ENCODE results near the gene C3orf38. TPM values are rescaled to one million over a fixed set of nuclear protein-coding genes. Genes with fewer than 3 reads are reported as not detected.

C3orf38 gene
- total RNA-seq, 1 experiment from 2014 or later: 24.1 TPM

- no peaks in the 10 kb centered on the region for H3K27me3 Mint-ChIP-seq (ENCODE audit: low read depth)
- ChIA-PET POLR2A (interaction anchor here (1.5 kb wide), 1 partner anchor 90 kb away, joined by 10 read pairs; the partner anchor contains the start of genes CGGBP1 and ZNF654), CTCF (interaction anchor here (1.0 kb wide), 1 partner anchor 35 kb away, joined by 3 read pairs; no protein-coding TSS in a partner anchor)
- H3K9me3 Mint-ChIP-seq: no peaks in the 10 kb centered on the region
- TF ChIP-seq ZNF532 (CRISPR knock-in tag; IDR thresholded peaks at IDR 0.05; ENCODE audit: borderline replicate concordance): no peak
- no peak for TF ChIP-seq ZBTB43 (CRISPR knock-in tag; IDR thresholded peaks at IDR 0.05)
- no peak for TF ChIP-seq MYBL2 (CRISPR knock-in tag; IDR thresholded peaks at IDR 0.05)
- no peak for TF ChIP-seq STAT6 (CRISPR knock-in tag; conservative IDR thresholded peaks at IDR 0.05; ENCODE audit: low read depth)
- no peak for TF ChIP-seq FOXJ3 (CRISPR knock-in tag; IDR thresholded peaks at IDR 0.05; ENCODE audit: borderline replicate concordance)
- TF ChIP-seq SOX15 (CRISPR knock-in tag; IDR thresholded peaks at IDR 0.05): no peak
- TF ChIP-seq IRF2 (CRISPR knock-in tag; IDR thresholded peaks at IDR 0.05; ENCODE audit: borderline replicate concordance, low read depth): no peak
- no peak for TF ChIP-seq TEAD1 (CRISPR knock-in tag; IDR thresholded peaks at IDR 0.05)
- no peak for TF ChIP-seq MXD4 (CRISPR knock-in tag; IDR thresholded peaks at IDR 0.05; ENCODE audit: borderline replicate concordance)
- no peak for TF ChIP-seq ZNF138 (CRISPR knock-in tag; conservative IDR thresholded peaks at IDR 0.05)
- TF ChIP-seq CREB1 (CRISPR knock-in tag; IDR thresholded peaks at IDR 0.05): no peak
- peak overlapping the region; percentile 97 for H3K27ac Mint-ChIP-seq
- peaks cover 7% of the 10 kb centered on the region for H3K36me3 Mint-ChIP-seq
- no peak for DNase-seq (ENCODE audit: low spot score)
- H3K4me1 Mint-ChIP-seq: peaks cover 20% of the 10 kb centered on the region
- peak overlapping the region; percentile 95 for H3K4me3 Mint-ChIP-seq
- ATAC-seq: no peak
Observed at GRCh38 chr3:88148651-88149050, 1.1 kb upstream of the C3orf38 start.

- Mint-ChIP-seq H3K4me3 (peak overlapping the region; percentile 95), H3K9me3 (no peaks in the 10 kb centered on the region), H3K4me1 (peaks cover 20% of the 10 kb centered on the region), H3K27ac (peak overlapping the region; percentile 97), H3K27me3 (ENCODE audit: low read depth) (no peaks in the 10 kb centered on the region), H3K36me3 (peaks cover 7% of the 10 kb centered on the region)
- DNase-seq (ENCODE audit: low spot score) (peak; percentile 20), ATAC-seq (peak; percentile 4)
- CTCF ChIA-PET: interaction anchor here (0.7 to 1.0 kb wide), 2 partner anchors 36 to 782 kb away, joined by 3 read pairs; no protein-coding TSS in a partner anchor
- POLR2A ChIA-PET: interaction anchor here (1.5 kb wide), 1 partner anchor 91 kb away, joined by 10 read pairs; the partner anchor contains the start of genes CGGBP1 and ZNF654
- TF ChIP-seq ZNF423 (CRISPR knock-in tag; IDR thresholded peaks at IDR 0.05) (no peak), NR2C2 (CRISPR knock-in tag; IDR thresholded peaks at IDR 0.05) (no peak), PRRX2 (CRISPR knock-in tag; IDR thresholded peaks at IDR 0.05) (no peak), ZNF138 (CRISPR knock-in tag; conservative IDR thresholded peaks at IDR 0.05) (no peak), ZNF281 (CRISPR knock-in tag; IDR thresholded peaks at IDR 0.05) (no peak), ZBTB21 (CRISPR knock-in tag; IDR thresholded peaks at IDR 0.05; ENCODE audit: borderline replicate concordance) (no peak), ZNF263 (CRISPR knock-in tag; IDR thresholded peaks at IDR 0.05; ENCODE audit: low read depth) (no peak), NFATC4 (CRISPR knock-in tag; IDR thresholded peaks at IDR 0.05) (no peak), ZNF232 (CRISPR knock-in tag; IDR thresholded peaks at IDR 0.05) (no peak), ARID4B (CRISPR knock-in tag; IDR thresholded peaks at IDR 0.05; ENCODE audit: borderline replicate concordance) (no peak)
Observed at GRCh38 chr3:88149101-88149508, 654 bp upstream of the C3orf38 start.

Data from WTC11 (cell line).